Measurements from ENCODE around the gene CAPN13. TPM values are rescaled to one million over a fixed set of nuclear protein-coding genes. Genes with fewer than 3 reads are reported as not detected.
A peak's percentile ranks its signal among the peaks of the same experiment; 100 is the strongest.

Gene CAPN13
- polyA plus RNA-seq, 1 of the 3 experiments (the other 2 are of a cell fraction): not detected

DNA sequence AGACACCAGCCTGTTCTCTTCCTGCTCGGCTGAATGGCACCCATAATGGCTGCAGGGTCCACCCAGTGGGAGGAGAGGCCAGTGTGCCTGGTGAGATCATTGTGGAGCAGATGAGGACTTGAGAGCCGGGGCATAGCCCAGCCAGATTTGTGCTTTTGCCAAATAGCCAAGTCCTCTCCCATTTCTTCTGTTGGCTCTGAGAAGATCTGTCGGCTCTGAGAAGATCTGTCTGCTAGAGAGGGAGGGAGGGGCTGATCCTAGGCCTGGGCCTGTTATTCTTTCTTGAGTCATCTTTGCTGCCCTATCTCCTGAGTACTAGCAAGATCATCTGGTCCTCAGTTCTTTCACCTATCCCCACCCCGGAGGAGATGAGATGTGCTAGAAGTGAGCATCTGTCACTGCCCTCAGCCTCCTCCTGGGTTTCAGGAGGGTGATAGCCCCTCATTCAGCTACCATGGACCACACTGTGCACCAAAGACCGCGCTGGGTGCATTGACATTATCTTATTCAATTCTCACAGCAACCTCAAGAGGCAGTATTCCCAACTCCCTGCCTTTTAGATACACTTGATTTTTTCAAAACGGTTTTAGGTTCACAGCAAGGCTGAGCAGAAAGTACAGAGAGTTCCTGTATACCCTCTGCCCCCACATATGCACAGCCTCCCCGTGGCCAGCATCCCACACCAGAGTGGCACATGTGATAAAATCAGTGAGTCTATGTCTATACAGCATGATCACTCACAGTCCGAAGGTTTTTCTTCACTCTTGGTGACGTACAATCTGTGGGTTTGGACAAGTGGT lies 98.6 kb downstream of the CAPN13 start:
- Histone ChIP-seq H2AFZ (ENCODE audit: low read depth) (no peak overlapping the region), H3K4me2 (no peak overlapping the region), H3K36me3 (replicated peaks in 1 of 2; ENCODE audit: control insufficient read depth in 1 of 2, insufficient read depth in 2 of 2, low read length in 1 of 2) (no peaks in the 10 kb centered on the region), H3F3A (replicated peaks; ENCODE audit: insufficient read depth) (no peaks in the 10 kb centered on the region), H3K9me2 (no peaks in the 10 kb centered on the region), H3K9me3 (no peaks in the 10 kb centered on the region), H3K27me3 (ENCODE audit: insufficient read depth) (no peaks in the 10 kb centered on the region), H3K9ac (no peak overlapping the region), H4K20me1 (ENCODE audit: insufficient read depth) (no peaks in the 10 kb centered on the region), H3K79me2 (ENCODE audit: insufficient read depth) (no peaks in the 10 kb centered on the region), H3K4me1 (ENCODE audit: control insufficient read depth in 1 of 2, insufficient read depth in 2 of 2, low read depth in 1 of 2, low read length in 1 of 2) (peaks cover 0 to 4% of the 10 kb centered on the region in 2 experiments; a peak in 1 of 4 replicates), H3K4me3 (ENCODE audit: low read depth in 2 of 2, low read length in 1 of 2) (no peak overlapping the region), H3K27ac (ENCODE audit: low read depth in 2 of 2, low read length in 1 of 2) (no peak overlapping the region)
- POLR2A ChIA-PET: no interaction called here
- DNase-seq: no peak
- WGBS (ENCODE audit: low lambda C conversion rate): 61% methylated on average over 10 of the region's 10 CpGs
- CTCF ChIA-PET: interaction anchor here (0.9 to 16.8 kb wide), 20 partner anchors 17 to 624 kb away, joined by 3 to 573 read pairs (median 29); partner anchors contain the start of gene LBH
- TF ChIP-seq, protein P1, sequence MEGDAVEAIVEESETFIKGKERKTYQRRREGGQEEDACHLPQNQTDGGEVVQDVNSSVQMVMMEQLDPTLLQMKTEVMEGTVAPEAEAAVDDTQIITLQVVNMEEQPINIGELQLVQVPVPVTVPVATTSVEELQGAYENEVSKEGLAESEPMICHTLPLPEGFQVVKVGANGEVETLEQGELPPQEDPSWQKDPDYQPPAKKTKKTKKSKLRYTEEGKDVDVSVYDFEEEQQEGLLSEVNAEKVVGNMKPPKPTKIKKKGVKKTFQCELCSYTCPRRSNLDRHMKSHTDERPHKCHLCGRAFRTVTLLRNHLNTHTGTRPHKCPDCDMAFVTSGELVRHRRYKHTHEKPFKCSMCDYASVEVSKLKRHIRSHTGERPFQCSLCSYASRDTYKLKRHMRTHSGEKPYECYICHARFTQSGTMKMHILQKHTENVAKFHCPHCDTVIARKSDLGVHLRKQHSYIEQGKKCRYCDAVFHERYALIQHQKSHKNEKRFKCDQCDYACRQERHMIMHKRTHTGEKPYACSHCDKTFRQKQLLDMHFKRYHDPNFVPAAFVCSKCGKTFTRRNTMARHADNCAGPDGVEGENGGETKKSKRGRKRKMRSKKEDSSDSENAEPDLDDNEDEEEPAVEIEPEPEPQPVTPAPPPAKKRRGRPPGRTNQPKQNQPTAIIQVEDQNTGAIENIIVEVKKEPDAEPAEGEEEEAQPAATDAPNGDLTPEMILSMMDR (IDR thresholded peaks at IDR 0.05): peak; percentile 52
- TF ChIP-seq MXI1 (IDR thresholded peaks at IDR 0.05; ENCODE audit: low read depth, low read length): no peak
- TF ChIP-seq TCF12 (IDR thresholded peaks at IDR 0.05): no peak

DNA sequence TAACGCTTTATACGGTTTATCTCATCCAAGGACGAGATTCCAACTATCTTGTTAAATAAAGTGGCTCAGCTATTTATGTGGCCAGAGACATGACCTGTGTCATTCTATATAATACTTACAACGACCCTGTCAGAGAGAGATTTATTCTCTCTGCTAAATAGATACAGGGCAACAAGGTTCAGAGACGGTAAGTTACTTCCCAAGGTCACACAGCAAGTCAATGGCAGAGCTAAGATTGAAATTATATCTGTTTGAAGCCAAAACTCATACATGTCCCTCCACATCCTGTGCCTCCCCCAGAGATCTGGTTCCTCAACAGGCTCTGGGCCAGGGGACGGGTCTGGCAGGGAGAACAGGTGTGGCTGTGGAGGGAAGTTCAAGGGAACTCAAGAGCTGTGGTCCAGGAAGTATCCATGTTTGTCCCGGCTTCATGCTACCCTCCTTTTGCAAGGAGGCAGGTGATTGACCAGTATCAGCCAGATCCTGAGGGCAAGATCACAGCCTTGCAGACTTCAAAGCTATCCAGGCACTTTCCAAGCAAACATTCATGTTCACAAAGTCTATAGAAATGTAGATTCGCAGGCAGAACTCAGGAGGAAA lies 99.8 kb downstream of the CAPN13 start:
- TF ChIP-seq YY1 (IDR thresholded peaks at IDR 0.05; ENCODE audit: low read depth): no peak
- no peak for TF ChIP-seq POLR2AphosphoS5 (IDR thresholded peaks at IDR 0.05; ENCODE audit: low read depth, low read length)
- no peak for TF ChIP-seq GATA2 (CRISPR knock-in tag; IDR thresholded peaks at IDR 0.05)
- TF ChIP-seq SMC3 (IDR thresholded peaks at IDR 0.05; ENCODE audit: low read depth, low read length): no peak
- TF ChIP-seq RCOR1 (IDR thresholded peaks at IDR 0.05; ENCODE audit: low read length): no peak
- TF ChIP-seq TCF12 (IDR thresholded peaks at IDR 0.05): no peak
- TF ChIP-seq SIN3A (IDR thresholded peaks at IDR 0.05; ENCODE audit: borderline replicate concordance, low read depth, low read length): no peak
- TF ChIP-seq MXI1 (IDR thresholded peaks at IDR 0.05; ENCODE audit: low read depth, low read length): no peak
- no peak for TF ChIP-seq RFX5 (IDR thresholded peaks at IDR 0.05; ENCODE audit: low read length)
- TF ChIP-seq RXRA (IDR thresholded peaks at IDR 0.05; ENCODE audit: borderline replicate concordance, low read depth): no peak
- ChIA-PET POLR2A (no interaction called here), CTCF (interaction anchor here (0.7 to 16.8 kb wide), 57 partner anchors 15 to 644 kb away, joined by 3 to 573 read pairs (median 4); partner anchors contain the start of genes LBH and LCLAT1)
- no peaks in the 10 kb centered on the region for H3K9me2 ChIP-seq
- no peak overlapping the region for H3K9ac ChIP-seq
- no peaks in the 10 kb centered on the region for H3F3A ChIP-seq (replicated peaks; ENCODE audit: insufficient read depth)
- H3K27me3 ChIP-seq (ENCODE audit: insufficient read depth): no peaks in the 10 kb centered on the region
- H3K27ac ChIP-seq (ENCODE audit: low read depth in 2 of 2, low read length in 1 of 2): no peak overlapping the region
- H3K79me2 ChIP-seq (ENCODE audit: insufficient read depth): no peaks in the 10 kb centered on the region
- no peaks in the 10 kb centered on the region for H3K36me3 ChIP-seq (replicated peaks in 1 of 2; ENCODE audit: control insufficient read depth in 1 of 2, insufficient read depth in 2 of 2, low read length in 1 of 2)
- no peak overlapping the region for H2AFZ ChIP-seq (ENCODE audit: low read depth)
- WGBS (ENCODE audit: low lambda C conversion rate): 34% methylated on average over 8 of the region's 8 CpGs
- H3K4me1 ChIP-seq (ENCODE audit: control insufficient read depth in 1 of 2, insufficient read depth in 2 of 2, low read depth in 1 of 2, low read length in 1 of 2): peaks cover 0 to 4% of the 10 kb centered on the region in 2 experiments; a peak in 1 of 4 replicates
- no peaks in the 10 kb centered on the region for H4K20me1 ChIP-seq (ENCODE audit: insufficient read depth)
- peaks cover 5% of the 10 kb centered on the region; the same call in 1 of the 2 replicates for H3K9me3 ChIP-seq
- H3K4me2 ChIP-seq: no peak overlapping the region
- H3K4me3 ChIP-seq (ENCODE audit: low read depth in 2 of 2, low read length in 1 of 2): no peak overlapping the region; a peak in 1 of 4 replicates
- no peak for DNase-seq

Measured in SK-N-SH (cell line).